Activated naive CD4-positive, alpha-beta T cell treated with anti-CD3 and anti-CD28 coated beads, Interleukin-2, amount 10 ng/mL, durations not matched to agents 7 days and 5 days (primary cell): ENCODE measurements around the gene UBAP2.

Source experiments
- CTCF ChIA-PET: fragments of 350-600 bp; sonication (Branson Sonifier 250); formaldehyde crosslinking; loops from one replicate; lab custom pipeline; 2021; ENCODE audit warnings: antibody characterized with exemption; lab: Charles Lee
- DNase-seq: peaks from one replicate; pipeline ENCODE4 v3.0.0-alpha.2; 2020
- H3K27ac Mint-ChIP-seq: one replicate; pipeline ENCODE4 v1.8.0; 2021; ENCODE audit warnings: mild to moderate bottlenecking, moderate library complexity, mixed read lengths
- H3K27me3 Mint-ChIP-seq: one replicate; pipeline ENCODE4 v1.8.0; 2021; ENCODE audit warnings: mild to moderate bottlenecking, mixed read lengths
- H3K36me3 Mint-ChIP-seq: one replicate; pipeline ENCODE4 v1.8.0; 2021; ENCODE audit warnings: mixed read lengths
- H3K4me1 Mint-ChIP-seq: one replicate; pipeline ENCODE4 v1.8.0; 2021; ENCODE audit warnings: mixed read lengths
- H3K4me3 Mint-ChIP-seq: one replicate; pipeline ENCODE4 v1.8.0; 2021; ENCODE audit warnings: mild to moderate bottlenecking, moderate library complexity, mixed read lengths
- H3K9me3 Mint-ChIP-seq: one replicate; pipeline ENCODE4 v1.8.0; 2021; ENCODE audit warnings: mixed read lengths

The UBAP2 gene

GRCh38 chr9:33913541-33913940, 135.1 kb downstream of the UBAP2 start:
- H3K27me3 Mint-ChIP-seq = no peaks in the 10 kb centered on the region
- no peak overlapping the region for H3K27ac Mint-ChIP-seq
- H3K4me1 Mint-ChIP-seq = no peaks in the 10 kb centered on the region
- DNase-seq = no peak
- peaks cover 31% of the 10 kb centered on the region for H3K36me3 Mint-ChIP-seq
- no peaks in the 10 kb centered on the region for H3K9me3 Mint-ChIP-seq
- H3K4me3 Mint-ChIP-seq = no peak overlapping the region
- CTCF ChIA-PET = interaction anchor here (0.7 to 1.6 kb wide), 3 partner anchors 11 to 160 kb away, joined by 3 to 4 read pairs (median 3); no protein-coding TSS in a partner anchor

GRCh38 chr9:33908749-33909148, 139.9 kb downstream of the UBAP2 start:
- Mint-ChIP-seq H3K4me1 (no peaks in the 10 kb centered on the region), H3K9me3 (no peaks in the 10 kb centered on the region), H3K36me3 (peaks cover 13% of the 10 kb centered on the region), H3K4me3 (no peak overlapping the region), H3K27me3 (no peaks in the 10 kb centered on the region), H3K27ac (no peak overlapping the region)
- CTCF ChIA-PET = no interaction called here
- DNase-seq = no peak

GRCh38 chr9:33908114-33908513, 140.6 kb downstream of the UBAP2 start:
- no peak for DNase-seq
- H3K36me3 Mint-ChIP-seq = peaks cover 15% of the 10 kb centered on the region
- H3K27ac Mint-ChIP-seq = peak overlapping the region; percentile 2
- H3K4me3 Mint-ChIP-seq = no peak overlapping the region
- CTCF ChIA-PET = no interaction called here
- H3K4me1 Mint-ChIP-seq = no peaks in the 10 kb centered on the region
- H3K9me3 Mint-ChIP-seq = no peaks in the 10 kb centered on the region
- no peaks in the 10 kb centered on the region for H3K27me3 Mint-ChIP-seq

GRCh38 chr9:33907347-33907746, 141.3 kb downstream of the UBAP2 start:
- CTCF ChIA-PET = interaction anchor here (1.1 to 1.5 kb wide), 2 partner anchors 13 to 19 kb away, joined by 3 to 5 read pairs; no protein-coding TSS in a partner anchor
- no peaks in the 10 kb centered on the region for H3K4me1 Mint-ChIP-seq
- no peaks in the 10 kb centered on the region for H3K9me3 Mint-ChIP-seq
- H3K27ac Mint-ChIP-seq = no peak overlapping the region
- no peaks in the 10 kb centered on the region for H3K27me3 Mint-ChIP-seq
- H3K36me3 Mint-ChIP-seq = peaks cover 13% of the 10 kb centered on the region
- DNase-seq = no peak
- no peak overlapping the region for H3K4me3 Mint-ChIP-seq

GRCh38 chr9:33906769-33907168, 141.9 kb downstream of the UBAP2 start:
- no peaks in the 10 kb centered on the region for H3K9me3 Mint-ChIP-seq
- no peaks in the 10 kb centered on the region for H3K4me1 Mint-ChIP-seq
- no peaks in the 10 kb centered on the region for H3K27me3 Mint-ChIP-seq
- no peak for DNase-seq
- CTCF ChIA-PET = interaction anchor here (1.1 to 1.5 kb wide), 2 partner anchors 14 to 20 kb away, joined by 3 to 5 read pairs; no protein-coding TSS in a partner anchor
- no peak overlapping the region for H3K27ac Mint-ChIP-seq
- peaks cover 19% of the 10 kb centered on the region for H3K36me3 Mint-ChIP-seq
- no peak overlapping the region for H3K4me3 Mint-ChIP-seq

GRCh38 chr9:33905137-33905536, 143.6 kb downstream of the UBAP2 start:
- H3K27ac Mint-ChIP-seq = no peak overlapping the region
- no peaks in the 10 kb centered on the region for H3K27me3 Mint-ChIP-seq
- no peak for DNase-seq
- H3K4me3 Mint-ChIP-seq = no peak overlapping the region
- H3K4me1 Mint-ChIP-seq = no peaks in the 10 kb centered on the region
- CTCF ChIA-PET = no interaction called here
- peaks cover 26% of the 10 kb centered on the region for H3K36me3 Mint-ChIP-seq
- H3K9me3 Mint-ChIP-seq = no peaks in the 10 kb centered on the region

GRCh38 chr9:33903157-33903780, 145.4 kb downstream of the UBAP2 start:
- no peaks in the 10 kb centered on the region for H3K9me3 Mint-ChIP-seq
- no peaks in the 10 kb centered on the region for H3K27me3 Mint-ChIP-seq
- CTCF ChIA-PET = interaction anchor here (1.0 kb wide), 1 partner anchor 22 kb away, joined by 3 read pairs; no protein-coding TSS in a partner anchor
- no peak overlapping the region for H3K27ac Mint-ChIP-seq
- no peak overlapping the region for H3K4me3 Mint-ChIP-seq
- DNase-seq = no peak
- no peaks in the 10 kb centered on the region for H3K4me1 Mint-ChIP-seq
- H3K36me3 Mint-ChIP-seq = peaks cover 26% of the 10 kb centered on the region

- no peaks in the 10 kb centered on the region for H3K9me3 Mint-ChIP-seq
- no peaks in the 10 kb centered on the region for H3K27me3 Mint-ChIP-seq
- no peak overlapping the region for H3K27ac Mint-ChIP-seq
- no peaks in the 10 kb centered on the region for H3K4me1 Mint-ChIP-seq
- H3K4me3 Mint-ChIP-seq = no peak overlapping the region
- no peak for DNase-seq
- CTCF ChIA-PET = interaction anchor here (0.9 kb wide), 1 partner anchor 91 kb away, joined by 3 read pairs; no protein-coding TSS in a partner anchor
- H3K36me3 Mint-ChIP-seq = peaks cover 9% of the 10 kb centered on the region
Observed at GRCh38 chr9:33894316-33894715, 154.4 kb downstream of the UBAP2 start.

- CTCF ChIA-PET = interaction anchor here (0.7 to 0.9 kb wide), 2 partner anchors 81 to 91 kb away, joined by 3 to 4 read pairs; no protein-coding TSS in a partner anchor
- H3K4me3 Mint-ChIP-seq = no peak overlapping the region
- H3K9me3 Mint-ChIP-seq = no peaks in the 10 kb centered on the region
- H3K4me1 Mint-ChIP-seq = no peaks in the 10 kb centered on the region
- no peaks in the 10 kb centered on the region for H3K27me3 Mint-ChIP-seq
- no peak overlapping the region for H3K27ac Mint-ChIP-seq
- H3K36me3 Mint-ChIP-seq = peaks cover 8% of the 10 kb centered on the region
- no peak for DNase-seq
Observed at GRCh38 chr9:33893861-33894260, 154.8 kb downstream of the UBAP2 start.

- H3K4me3 Mint-ChIP-seq = no peak overlapping the region
- no peak overlapping the region for H3K27ac Mint-ChIP-seq
- H3K4me1 Mint-ChIP-seq = peaks cover 3% of the 10 kb centered on the region
- DNase-seq = no peak
- CTCF ChIA-PET = no interaction called here
- peaks cover 7% of the 10 kb centered on the region for H3K36me3 Mint-ChIP-seq
- no peaks in the 10 kb centered on the region for H3K27me3 Mint-ChIP-seq
- H3K9me3 Mint-ChIP-seq = no peaks in the 10 kb centered on the region
Observed at GRCh38 chr9:33885948-33886347, 162.7 kb downstream of the UBAP2 start.

- no peak overlapping the region for H3K27ac Mint-ChIP-seq
- DNase-seq = no peak
- H3K27me3 Mint-ChIP-seq = no peaks in the 10 kb centered on the region
- peaks cover 6% of the 10 kb centered on the region for H3K36me3 Mint-ChIP-seq
- no peaks in the 10 kb centered on the region for H3K9me3 Mint-ChIP-seq
- no peak overlapping the region for H3K4me3 Mint-ChIP-seq
- H3K4me1 Mint-ChIP-seq = peaks cover 8% of the 10 kb centered on the region
- CTCF ChIA-PET = no interaction called here
Observed at GRCh38 chr9:33884856-33885701, 163.6 kb downstream of the UBAP2 start.

GRCh38 chr9:33881635-33882034, 167.1 kb downstream of the UBAP2 start:
- CTCF ChIA-PET = no interaction called here
- Mint-ChIP-seq H3K4me1 (peaks cover 9% of the 10 kb centered on the region), H3K36me3 (peaks cover 2% of the 10 kb centered on the region), H3K4me3 (no peak overlapping the region), H3K9me3 (no peaks in the 10 kb centered on the region), H3K27me3 (no peaks in the 10 kb centered on the region), H3K27ac (no peak overlapping the region)
- DNase-seq = no peak

- DNase-seq = no peak
- CTCF ChIA-PET = no interaction called here
- Mint-ChIP-seq H3K9me3 (no peaks in the 10 kb centered on the region), H3K27me3 (no peaks in the 10 kb centered on the region), H3K36me3 (peaks cover 1% of the 10 kb centered on the region), H3K27ac (no peak overlapping the region), H3K4me1 (peaks cover 9% of the 10 kb centered on the region), H3K4me3 (no peak overlapping the region)
Observed at GRCh38 chr9:33880211-33881089, 168.2 kb downstream of the UBAP2 start.
